Ishikawa (cell line): ENCODE measurements around the gene MYBPH.

Source experiments
- CEBPB ChIP-seq: IDR thresholded peaks from 2 replicates; pipeline ENCODE4 v1.6.1; 2012
- NFIC ChIP-seq: IDR thresholded peaks from 2 replicates; pipeline ENCODE4 v1.6.1; 2012

DNA sequence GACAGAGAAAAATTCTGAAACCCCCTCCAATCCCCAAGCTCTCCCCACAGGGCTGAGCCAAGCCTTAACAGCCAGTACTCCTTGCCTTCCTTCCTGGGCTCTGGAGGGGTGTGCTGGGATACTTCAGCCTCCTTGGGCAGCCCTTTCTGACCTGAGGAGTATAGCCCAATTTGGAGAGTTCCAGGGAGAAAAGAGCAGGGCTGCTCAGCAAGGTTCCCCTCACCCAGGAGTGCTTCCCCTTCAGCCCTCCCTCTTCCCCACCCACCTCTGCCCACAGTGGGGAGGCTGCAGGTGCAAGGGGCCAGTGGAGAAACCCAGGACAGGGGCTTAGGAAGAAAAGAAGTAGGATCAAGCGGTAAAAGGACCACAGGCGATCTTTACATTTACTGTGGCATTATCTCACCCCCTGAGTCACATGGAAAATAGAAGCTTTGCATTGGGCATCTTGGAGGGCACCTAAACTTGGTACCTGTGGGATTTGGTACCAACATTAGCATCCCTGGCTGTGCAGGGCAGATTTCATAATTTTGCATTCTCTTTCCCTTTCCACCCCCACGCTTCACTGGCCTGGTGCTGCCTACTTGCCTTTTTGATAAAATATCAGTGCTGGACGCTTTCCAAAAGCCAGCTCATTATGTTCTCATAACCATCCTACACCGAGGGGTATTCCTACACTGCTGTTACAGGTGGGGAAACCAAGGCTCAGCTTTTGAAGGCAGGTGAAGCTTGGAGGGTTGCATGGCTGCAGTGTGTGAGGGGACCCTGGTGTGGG, 50.9 kb downstream of the MYBPH start:
- TF ChIP-seq NFIC: 0 out of 2 replicates have a peak, but pooled peaks have one; percentile 15
- no peak for TF ChIP-seq CEBPB
